Activated CD4-positive, alpha-beta memory T cell treated with anti-CD3 and anti-CD28 coated beads, Interleukin-2, amount 10 ng/mL, durations not matched to agents 7 days and 5 days (primary cell): ENCODE results near the gene AIFM3. TPM values are rescaled to one million over a fixed set of nuclear protein-coding genes. Genes with fewer than 3 reads are reported as not detected.

Experiments used
- CTCF ChIA-PET: fragments of 350-600 bp; sonication (Branson Sonifier 250); formaldehyde crosslinking; loops from one replicate; lab custom pipeline; 2021; ENCODE audit warnings: antibody characterized with exemption, inconsistent platforms; lab: Charles Lee
- POLR2A ChIA-PET: fragments of 350-600 bp; sonication (Branson Sonifier 250); formaldehyde crosslinking; loops from one replicate; lab custom pipeline; 2021; ENCODE audit warnings: antibody characterized with exemption; lab: Charles Lee
- DNase-seq: peaks from one replicate; pipeline ENCODE4 v3.0.0-alpha.2; 2020
- H3K27ac Mint-ChIP-seq: one replicate; pipeline ENCODE4 v1.8.0; 2021; ENCODE audit warnings: mild to moderate bottlenecking, mixed read lengths
- H3K27me3 Mint-ChIP-seq: one replicate; pipeline ENCODE4 v1.8.0; 2021; ENCODE audit warnings: mixed read lengths
- H3K36me3 Mint-ChIP-seq: one replicate; pipeline ENCODE4 v1.8.0; 2021; ENCODE audit warnings: low read depth, mixed read lengths
- H3K4me1 Mint-ChIP-seq: one replicate; pipeline ENCODE4 v1.8.0; 2021; ENCODE audit warnings: mixed read lengths
- H3K4me3 Mint-ChIP-seq: one replicate; pipeline ENCODE4 v1.8.0; 2021; ENCODE audit warnings: mild to moderate bottlenecking, mixed read lengths
- H3K9me3 Mint-ChIP-seq: one replicate; pipeline ENCODE4 v1.8.0; 2021; ENCODE audit warnings: mixed read lengths
- total RNA-seq, 2 experiments: library from RNA; stranded (reverse); gene quantifications; one replicate each; pipeline ENCODE4 v1.2.3, GENCODE V29; 2021

The AIFM3 gene
- total RNA-seq, 2 experiments from 2014 or later: 0.23 to 0.58 TPM

- H3K27ac Mint-ChIP-seq: no peak overlapping the region
- no peak for DNase-seq
- ChIA-PET CTCF (interaction anchor here (0.7 kb wide), 1 partner anchor 48 kb away, joined by 4 read pairs; no protein-coding TSS in a partner anchor), POLR2A (no interaction called here)
- no peaks in the 10 kb centered on the region for H3K27me3 Mint-ChIP-seq
- H3K4me1 Mint-ChIP-seq: peaks cover 30% of the 10 kb centered on the region
- peaks cover 39% of the 10 kb centered on the region for H3K36me3 Mint-ChIP-seq
- no peak overlapping the region for H3K4me3 Mint-ChIP-seq
- no peaks in the 10 kb centered on the region for H3K9me3 Mint-ChIP-seq
Observed at GRCh38 chr22:20944042-20944441, 23.0 kb upstream of the AIFM3 start.

- POLR2A ChIA-PET: no interaction called here
- CTCF ChIA-PET: no interaction called here
- DNase-seq: no peak
- H3K9me3 Mint-ChIP-seq: no peaks in the 10 kb centered on the region
- H3K27ac Mint-ChIP-seq: no peak overlapping the region
- peaks cover 32% of the 10 kb centered on the region for H3K4me1 Mint-ChIP-seq
- peaks cover 43% of the 10 kb centered on the region for H3K36me3 Mint-ChIP-seq
- H3K4me3 Mint-ChIP-seq: no peak overlapping the region
- H3K27me3 Mint-ChIP-seq: no peaks in the 10 kb centered on the region
Observed at GRCh38 chr22:20945578-20945934, 21.5 kb upstream of the AIFM3 start.

GRCh38 chr22:20946080-20946986, 20.7 kb upstream of the AIFM3 start:
- Mint-ChIP-seq H3K27me3 (no peaks in the 10 kb centered on the region), H3K4me1 (peaks cover 26% of the 10 kb centered on the region), H3K27ac (no peak overlapping the region), H3K4me3 (no peak overlapping the region), H3K36me3 (peaks cover 41% of the 10 kb centered on the region), H3K9me3 (no peaks in the 10 kb centered on the region)
- CTCF ChIA-PET: no interaction called here
- no peak for DNase-seq
- POLR2A ChIA-PET: no interaction called here

GRCh38 chr22:20946991-20947390, 20.1 kb upstream of the AIFM3 start:
- Mint-ChIP-seq H3K4me1 (peaks cover 23% of the 10 kb centered on the region), H3K9me3 (no peaks in the 10 kb centered on the region), H3K4me3 (no peak overlapping the region), H3K27me3 (no peaks in the 10 kb centered on the region), H3K27ac (no peak overlapping the region), H3K36me3 (peaks cover 44% of the 10 kb centered on the region)
- ChIA-PET POLR2A (no interaction called here), CTCF (interaction anchor here (0.6 kb wide), 1 partner anchor 142 kb away, joined by 4 read pairs; no protein-coding TSS in a partner anchor)
- DNase-seq: no peak

- DNase-seq: no peak
- Mint-ChIP-seq H3K27me3 (no peaks in the 10 kb centered on the region), H3K9me3 (no peaks in the 10 kb centered on the region), H3K27ac (no peak overlapping the region), H3K4me3 (no peak overlapping the region), H3K36me3 (peaks cover 44% of the 10 kb centered on the region), H3K4me1 (peaks cover 18% of the 10 kb centered on the region)
- ChIA-PET POLR2A (interaction anchor here (0.9 kb wide), 1 partner anchor 9 kb away, joined by 3 read pairs; no protein-coding TSS in a partner anchor), CTCF (interaction anchor here (1.8 kb wide), 1 partner anchor 31 kb away, joined by 4 read pairs; the partner anchor contains the start of gene CRKL)
Observed at GRCh38 chr22:20948450-20948849, 18.6 kb upstream of the AIFM3 start.

GRCh38 chr22:20948989-20949388, 18.1 kb upstream of the AIFM3 start:
- CTCF ChIA-PET: interaction anchor here (1.8 kb wide), 1 partner anchor 32 kb away, joined by 4 read pairs; the partner anchor contains the start of gene CRKL
- POLR2A ChIA-PET: interaction anchor here (0.9 kb wide), 1 partner anchor 8 kb away, joined by 3 read pairs; no protein-coding TSS in a partner anchor
- DNase-seq: no peak
- peaks cover 49% of the 10 kb centered on the region for H3K36me3 Mint-ChIP-seq
- H3K9me3 Mint-ChIP-seq: no peaks in the 10 kb centered on the region
- no peaks in the 10 kb centered on the region for H3K27me3 Mint-ChIP-seq
- H3K27ac Mint-ChIP-seq: no peak overlapping the region
- H3K4me1 Mint-ChIP-seq: peaks cover 15% of the 10 kb centered on the region
- H3K4me3 Mint-ChIP-seq: no peak overlapping the region

- Mint-ChIP-seq H3K27me3 (no peaks in the 10 kb centered on the region), H3K9me3 (no peaks in the 10 kb centered on the region), H3K36me3 (peaks cover 53% of the 10 kb centered on the region), H3K4me3 (no peak overlapping the region), H3K4me1 (peaks cover 15% of the 10 kb centered on the region), H3K27ac (no peak overlapping the region)
- CTCF ChIA-PET: interaction anchor here (1.8 kb wide), 1 partner anchor 33 kb away, joined by 4 read pairs; the partner anchor contains the start of gene CRKL
- POLR2A ChIA-PET: no interaction called here
- DNase-seq: no peak
Observed at GRCh38 chr22:20949698-20950183, 17.3 kb upstream of the AIFM3 start.

GRCh38 chr22:20951151-20951931, 15.7 kb upstream of the AIFM3 start:
- CTCF ChIA-PET: no interaction called here
- Mint-ChIP-seq H3K4me1 (peaks cover 16% of the 10 kb centered on the region), H3K27me3 (peaks cover 1% of the 10 kb centered on the region), H3K36me3 (peaks cover 45% of the 10 kb centered on the region), H3K27ac (no peak overlapping the region), H3K9me3 (no peaks in the 10 kb centered on the region), H3K4me3 (no peak overlapping the region)
- no peak for DNase-seq
- POLR2A ChIA-PET: no interaction called here

- H3K4me1 Mint-ChIP-seq: peaks cover 14% of the 10 kb centered on the region
- peaks cover 41% of the 10 kb centered on the region for H3K36me3 Mint-ChIP-seq
- ChIA-PET POLR2A (no interaction called here), CTCF (no interaction called here)
- H3K27ac Mint-ChIP-seq: no peak overlapping the region
- no peaks in the 10 kb centered on the region for H3K9me3 Mint-ChIP-seq
- H3K27me3 Mint-ChIP-seq: peaks cover 5% of the 10 kb centered on the region
- no peak for DNase-seq
- no peak overlapping the region for H3K4me3 Mint-ChIP-seq
Observed at GRCh38 chr22:20951932-20952380, 15.1 kb upstream of the AIFM3 start.

- Mint-ChIP-seq H3K36me3 (peaks cover 41% of the 10 kb centered on the region), H3K27ac (no peak overlapping the region), H3K9me3 (no peaks in the 10 kb centered on the region), H3K4me1 (peaks cover 14% of the 10 kb centered on the region), H3K27me3 (peaks cover 6% of the 10 kb centered on the region), H3K4me3 (no peak overlapping the region)
- no peak for DNase-seq
- POLR2A ChIA-PET: interaction anchor here (1.4 kb wide), 1 partner anchor 29 kb away, joined by 3 read pairs; no protein-coding TSS in a partner anchor
- CTCF ChIA-PET: interaction anchor here (0.9 kb wide), 1 partner anchor 9 kb away, joined by 8 read pairs; no protein-coding TSS in a partner anchor
Observed at GRCh38 chr22:20952544-20953341, 14.3 kb upstream of the AIFM3 start.

- Mint-ChIP-seq H3K27me3 (peaks cover 11% of the 10 kb centered on the region), H3K27ac (no peak overlapping the region), H3K4me1 (peaks cover 12% of the 10 kb centered on the region), H3K4me3 (no peak overlapping the region), H3K9me3 (no peaks in the 10 kb centered on the region), H3K36me3 (peaks cover 37% of the 10 kb centered on the region)
- DNase-seq: no peak
- CTCF ChIA-PET: interaction anchor here (0.9 to 1.2 kb wide), 2 partner anchors 8 to 68 kb away, joined by 4 to 8 read pairs; no protein-coding TSS in a partner anchor
- POLR2A ChIA-PET: interaction anchor here (1.4 kb wide), 1 partner anchor 28 kb away, joined by 3 read pairs; no protein-coding TSS in a partner anchor
Observed at GRCh38 chr22:20953342-20953608, 13.8 kb upstream of the AIFM3 start.
